Panc1 (cell line): ENCODE data around the gene STPG3. TPM values are rescaled to one million over a fixed set of nuclear protein-coding genes. Genes with fewer than 3 reads are reported as not detected.

Source experiments
- ATAC-seq: fragments of 200-7000 bp; cut with Tn5 transposase; 2 replicates; pipeline ENCODE4 v1.9.1; 2020; ENCODE audit warnings: mild to moderate bottlenecking, moderate library complexity
- BruUV-seq: library from RNA; stranded (reverse); fragments of 400-500 nt; replicated peaks from 2 replicates; lab custom pipeline; 2021; lab: Mats Ljungman, UMichigan
- CTCF ChIA-PET: fragments of 300-600 bp; sonication (Branson Sonifier 250); formaldehyde crosslinking; loops from one replicate; lab custom pipeline; 2022; ENCODE audit warnings: antibody characterized with exemption; lab: Charles Lee
- POLR2A ChIA-PET: fragments of 300-600 bp; sonication (Branson Sonifier 250); formaldehyde crosslinking; loops from one replicate; lab custom pipeline; 2022; ENCODE audit warnings: antibody characterized with exemption; lab: Charles Lee
- DNase-seq: peaks from one replicate; pipeline ENCODE4 v3.0.0-alpha.2; 2010; ENCODE audit warnings: low read depth, low spot score
- H3K27ac ChIP-seq: 2 replicates; pipeline ENCODE4 v1.5.1; 2011; ENCODE audit warnings: mild to moderate bottlenecking, low read length, inconsistent platforms
- H3K27me3 ChIP-seq: fragments of 200-500 bp; sonication (Bioruptor generic); 2 replicates; pipeline ENCODE4 v1.6.0; 2014; ENCODE audit warnings: low read length, inconsistent platforms; ENCODE audit not compliant: control insufficient read depth, insufficient read depth
- H3K36me3 ChIP-seq: fragments of 200-500 bp; sonication (Bioruptor generic); 2 replicates; pipeline ENCODE4 v1.5.1; 2014; ENCODE audit warnings: inconsistent platforms, mild to moderate bottlenecking, low read length, moderate library complexity; ENCODE audit not compliant: control insufficient read depth, insufficient read depth
- H3K4me1 ChIP-seq: 2 replicates; pipeline ENCODE4 v1.5.1; 2011; ENCODE audit warnings: inconsistent platforms, mild to moderate bottlenecking, low read length, moderate library complexity; ENCODE audit not compliant: control insufficient read depth, insufficient read depth
- H3K4me3 ChIP-seq, 2 experiments: 2 replicates each; pipeline ENCODE4 v1.5.1; 2011 to 2012; ENCODE audit warnings: low read depth in 2 of 2, low read length in 2 of 2, mild to moderate bottlenecking in 2 of 2, inconsistent platforms in 1 of 2, moderate library complexity in 1 of 2
- H3K9me3 ChIP-seq: fragments of 200-500 bp; sonication (Bioruptor generic); 2 replicates; pipeline ENCODE4 v1.5.1; 2014; ENCODE audit warnings: low read depth, mild to moderate bottlenecking, inconsistent platforms, low read length, moderate library complexity; ENCODE audit not compliant: control insufficient read depth, insufficient read depth
- POLR2AphosphoS5 ChIP-seq: IDR thresholded peaks from 2 replicates; pipeline ENCODE4 v1.6.1; 2012; ENCODE audit warnings: mild to moderate bottlenecking, low read depth, low read length, moderate library complexity
- REST ChIP-seq, 2 experiments: IDR thresholded peaks; 2 replicates each; pipeline ENCODE4 v1.6.1; 2011 to 2012; ENCODE audit warnings: low read depth in 2 of 2, control low read depth in 1 of 2, low read length in 1 of 2, mild to moderate bottlenecking in 1 of 2, moderate library complexity in 1 of 2; ENCODE audit not compliant: insufficient read depth in 1 of 2
- SIN3A ChIP-seq: IDR thresholded peaks from 2 replicates; pipeline ENCODE4 v1.6.1; 2012; ENCODE audit warnings: low read depth, mild to moderate bottlenecking, low read length, moderate library complexity, borderline replicate concordance; ENCODE audit not compliant: insufficient read depth
- TCF7L2 ChIP-seq: IDR thresholded peaks from 2 replicates; pipeline ENCODE4 v1.6.1; 2011; ENCODE audit warnings: mild to moderate bottlenecking, low read depth, low read length, inconsistent platforms
- in situ Hi-C: cut with HindIII; loops from 2 replicates; pipeline ENCODE4 v1.10.0; 2016; ENCODE audit warnings: low sequenced_read_pairs, low pct_unique_long_range_greater_than_20kb
- intact Hi-C: fragments of 100-400 bp; cut with micrococcal nuclease; formaldehyde crosslinking; loops from one replicate; pipeline ENCODE4 v1.10.0; 2022; ENCODE audit not compliant: unreplicated experiment
- total RNA-seq: library from RNA; stranded (reverse); gene quantifications from one replicate; pipeline ENCODE4 v1.2.1, GENCODE V29; 2021; ENCODE audit not compliant: unreplicated experiment
- TF ChIP-seq, protein P1 (sequence below): fragments of 450-650 bp; IDR thresholded peaks from 2 replicates; pipeline ENCODE4 v1.5.1; 2017; ENCODE audit warnings: mild to moderate bottlenecking

The STPG3 gene
- total RNA-seq, 1 experiment from 2014 or later, result 0.26 TPM

DNA sequence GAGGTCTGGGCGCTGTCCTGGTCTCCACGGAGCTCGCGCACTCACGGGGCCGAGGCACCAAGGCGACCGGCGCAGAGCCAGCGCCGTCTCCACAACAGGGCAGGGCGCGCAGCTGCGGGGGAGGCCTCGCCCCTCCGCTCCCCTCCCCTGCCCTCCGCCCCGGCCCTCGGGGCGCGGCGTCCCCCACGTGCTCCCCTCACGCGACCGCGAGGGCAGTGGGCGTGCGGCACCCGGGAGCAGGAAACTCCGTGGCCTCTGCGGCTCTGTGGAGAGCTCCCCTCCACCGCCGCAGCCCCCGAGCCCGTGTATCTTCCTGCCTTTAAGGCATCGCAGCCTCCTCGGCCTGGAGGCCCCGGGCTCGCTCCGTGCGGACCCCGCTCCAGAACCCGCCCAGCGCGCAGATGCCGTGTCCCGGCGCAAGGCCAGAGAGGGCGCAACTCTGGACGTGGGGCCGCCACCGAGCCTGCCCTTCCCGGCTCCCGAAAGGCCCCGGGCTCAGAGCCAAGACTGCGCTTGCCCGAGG is 10.7 kb upstream of the STPG3 start:
- intact Hi-C loops (no loop called here), in situ Hi-C loops (no loop called here)
- Histone ChIP-seq H3K9me3 (no peaks in the 10 kb centered on the region), H3K4me1 (peaks cover 43% of the 10 kb centered on the region), H3K27ac (peak overlapping the region; percentile 90), H3K4me3 (peak overlapping the region; percentile 59 to 66), H3K36me3 (peaks cover 4% of the 10 kb centered on the region), H3K27me3 (no peaks in the 10 kb centered on the region)
- no peak for TF ChIP-seq TCF7L2
- TF ChIP-seq, protein P1, sequence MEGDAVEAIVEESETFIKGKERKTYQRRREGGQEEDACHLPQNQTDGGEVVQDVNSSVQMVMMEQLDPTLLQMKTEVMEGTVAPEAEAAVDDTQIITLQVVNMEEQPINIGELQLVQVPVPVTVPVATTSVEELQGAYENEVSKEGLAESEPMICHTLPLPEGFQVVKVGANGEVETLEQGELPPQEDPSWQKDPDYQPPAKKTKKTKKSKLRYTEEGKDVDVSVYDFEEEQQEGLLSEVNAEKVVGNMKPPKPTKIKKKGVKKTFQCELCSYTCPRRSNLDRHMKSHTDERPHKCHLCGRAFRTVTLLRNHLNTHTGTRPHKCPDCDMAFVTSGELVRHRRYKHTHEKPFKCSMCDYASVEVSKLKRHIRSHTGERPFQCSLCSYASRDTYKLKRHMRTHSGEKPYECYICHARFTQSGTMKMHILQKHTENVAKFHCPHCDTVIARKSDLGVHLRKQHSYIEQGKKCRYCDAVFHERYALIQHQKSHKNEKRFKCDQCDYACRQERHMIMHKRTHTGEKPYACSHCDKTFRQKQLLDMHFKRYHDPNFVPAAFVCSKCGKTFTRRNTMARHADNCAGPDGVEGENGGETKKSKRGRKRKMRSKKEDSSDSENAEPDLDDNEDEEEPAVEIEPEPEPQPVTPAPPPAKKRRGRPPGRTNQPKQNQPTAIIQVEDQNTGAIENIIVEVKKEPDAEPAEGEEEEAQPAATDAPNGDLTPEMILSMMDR, result no peak
- no peak for TF ChIP-seq POLR2AphosphoS5
- no peak for TF ChIP-seq REST (IDR thresholded peaks at IDR 0.05; ENCODE audit: insufficient read depth in 1 of 2, low read depth in 2 of 2, low read length in 1 of 2)
- TF ChIP-seq SIN3A, result 0 out of 2 replicates have a peak, but pooled peaks have one; percentile 35
- DNase-seq (no peak), ATAC-seq (peak; percentile 23)
- POLR2A ChIA-PET, result interaction anchor here (0.6 kb wide), 4 partner anchors 14 to 90 kb away, joined by 3 to 5 read pairs (median 4); no protein-coding TSS in a partner anchor
- no TSS peak for BruUV-seq
- CTCF ChIA-PET, result no interaction called here

GRCh38 chr9:137240841-137241489 is 10.1 kb upstream of the STPG3 start, which contains the start of gene TUBB4B:
TSS of gene TUBB4B (plus strand) at chr9:137241287. CDS start at chr9:137241361, 74 bp downstream.
- in situ Hi-C loops, result no loop called here
- ChIA-PET POLR2A (interaction anchor here (0.6 kb wide), 4 partner anchors 13 to 90 kb away, joined by 3 to 5 read pairs (median 4); no protein-coding TSS in a partner anchor), CTCF (no interaction called here)
- DNase-seq, result peak; percentile 96
- H3K36me3 ChIP-seq, result peaks cover 4% of the 10 kb centered on the region
- H3K4me3 ChIP-seq, result peak within 1 kb of the TSS; percentile 59 to 70
- 0 out of 4 replicates have a peak, but pooled peaks of 1 of the 2 experiments have one; percentile 3 for TF ChIP-seq REST (IDR thresholded peaks at IDR 0.05; ENCODE audit: insufficient read depth in 1 of 2, low read depth in 2 of 2, low read length in 1 of 2)
- TF ChIP-seq POLR2AphosphoS5, result peak; percentile 99
- TF ChIP-seq TCF7L2, result 0 out of 2 replicates have a peak, but pooled peaks have one; percentile 38
- TF ChIP-seq, protein P1, result no peak
- TF ChIP-seq SIN3A, result peak; percentile 86; the same call in 1 of the 2 replicates
- peaks cover 43% of the 10 kb centered on the region for H3K4me1 ChIP-seq
- no TSS peak for BruUV-seq
- peak within 1 kb of the TSS; percentile 90 for H3K27ac ChIP-seq
- ATAC-seq, result peak; percentile 75
- H3K27me3 ChIP-seq, result no peaks in the 10 kb centered on the region
- H3K9me3 ChIP-seq, result no peaks in the 10 kb centered on the region
- intact Hi-C loops, result no loop called here
